NCI-H82 treated with DMSO at 0.1 percent for 48 hours (cell line): ENCODE results near the gene RET.
A peak's percentile ranks its signal among the peaks of the same experiment; 100 is the strongest.
"Not testable (repeated sequence)": the region's sequence is repeated elsewhere in the genome, so short reads cannot be mapped to it uniquely, and the experiment has no call there.

Experiments used
- DNase-seq: peaks from one replicate; lab custom pipeline; 2025; ENCODE audit not compliant: unreplicated experiment; lab: John Stamatoyannopoulos, UW

Gene RET

DNA sequence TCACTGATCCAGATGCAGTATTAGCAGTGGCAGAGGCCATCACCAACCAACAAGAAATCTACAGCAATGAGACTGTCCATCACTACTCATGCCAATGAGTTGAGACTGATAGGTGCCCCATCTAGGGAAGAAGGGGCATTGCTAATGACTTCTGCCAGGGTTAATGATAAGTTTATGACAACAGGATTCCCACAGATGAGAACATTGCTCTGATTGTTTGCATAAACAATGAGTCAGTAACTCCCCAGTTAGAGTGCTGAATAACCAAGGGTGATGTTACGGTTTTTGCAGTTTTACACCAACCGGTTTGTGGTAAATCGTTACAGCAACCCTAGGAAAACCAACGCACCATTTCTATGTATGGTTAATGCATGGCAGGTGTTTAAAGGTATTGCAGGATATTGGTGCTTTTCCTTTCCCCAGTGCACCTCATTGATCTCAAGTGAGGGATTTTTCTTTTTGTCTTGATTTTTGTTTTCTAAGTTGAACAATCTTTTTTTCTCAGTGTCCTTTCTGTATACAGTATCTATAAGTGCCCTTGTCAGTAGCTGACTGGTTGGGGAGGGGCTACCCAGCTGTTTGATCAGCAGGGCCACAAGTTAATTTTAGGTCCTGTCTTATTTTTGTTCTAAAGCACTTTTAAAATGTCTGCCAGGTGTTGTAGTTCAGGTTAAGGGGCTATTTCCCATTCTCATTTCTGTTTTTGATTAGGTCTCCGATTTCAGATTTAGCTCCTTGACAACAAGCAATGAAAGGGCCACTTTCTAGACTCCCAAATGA lies 57.4 kb downstream of the RET start:
- no peak for DNase-seq

DNA sequence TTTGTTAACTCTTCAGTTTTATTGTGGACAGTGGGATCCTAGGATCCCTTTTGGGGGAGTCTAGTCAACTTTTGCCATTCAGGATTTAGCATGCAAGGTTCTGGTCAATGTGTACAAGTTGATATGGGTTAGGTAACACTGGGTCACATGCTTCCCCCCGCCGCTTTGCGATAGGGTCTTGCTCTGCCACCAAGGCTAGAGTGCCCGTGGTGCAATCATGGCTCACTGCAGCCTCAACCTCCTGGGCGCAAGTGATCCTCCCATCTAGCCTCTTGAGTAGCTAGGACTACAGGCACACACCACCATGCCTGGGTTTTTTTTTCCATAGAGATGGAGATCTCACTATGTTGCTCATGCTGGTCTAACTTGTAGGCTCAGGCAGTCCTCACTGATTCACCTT lies 58.2 kb downstream of the RET start:
- DNase-seq: no peak

DNA sequence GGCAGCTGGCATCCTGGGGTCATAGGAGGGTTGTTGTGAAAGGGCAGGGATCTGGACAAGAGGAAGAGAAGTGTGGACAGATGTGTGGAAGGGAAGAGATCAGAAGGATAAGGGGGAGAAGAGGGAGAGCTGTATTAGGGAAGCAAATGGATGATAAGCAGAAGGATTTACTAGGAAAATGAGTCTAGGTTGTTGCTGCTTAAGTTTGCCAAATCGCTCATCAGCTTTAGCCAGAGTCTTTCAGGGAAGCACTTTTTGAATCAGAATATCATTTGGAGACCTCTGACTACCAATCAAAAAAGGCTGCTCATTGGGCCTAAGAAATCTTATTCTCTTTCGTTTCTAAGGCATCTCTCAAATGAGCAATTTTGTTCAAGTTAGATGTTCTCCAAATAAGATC lies 58.8 kb downstream of the RET start:
- DNase-seq: peak; percentile 6

DNA sequence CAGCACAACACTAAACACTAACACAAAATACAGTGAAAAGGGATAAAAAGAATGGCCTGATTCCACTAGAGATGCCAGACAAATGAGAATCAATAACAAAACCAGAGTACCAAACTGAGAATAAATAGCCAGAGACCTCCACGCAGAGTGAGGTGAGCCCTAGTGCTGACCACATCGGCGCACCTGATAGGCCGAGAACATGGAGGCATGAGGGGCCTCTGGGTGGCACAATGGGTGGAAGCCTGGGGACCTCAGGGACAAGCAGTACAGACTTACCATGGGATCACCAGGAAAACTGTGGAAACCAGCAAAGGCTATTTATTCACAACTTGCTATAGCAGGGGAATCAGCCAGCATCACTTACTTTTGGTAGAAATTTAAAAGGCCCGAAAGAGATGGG lies 59.6 kb downstream of the RET start:
- no peak for DNase-seq

DNA sequence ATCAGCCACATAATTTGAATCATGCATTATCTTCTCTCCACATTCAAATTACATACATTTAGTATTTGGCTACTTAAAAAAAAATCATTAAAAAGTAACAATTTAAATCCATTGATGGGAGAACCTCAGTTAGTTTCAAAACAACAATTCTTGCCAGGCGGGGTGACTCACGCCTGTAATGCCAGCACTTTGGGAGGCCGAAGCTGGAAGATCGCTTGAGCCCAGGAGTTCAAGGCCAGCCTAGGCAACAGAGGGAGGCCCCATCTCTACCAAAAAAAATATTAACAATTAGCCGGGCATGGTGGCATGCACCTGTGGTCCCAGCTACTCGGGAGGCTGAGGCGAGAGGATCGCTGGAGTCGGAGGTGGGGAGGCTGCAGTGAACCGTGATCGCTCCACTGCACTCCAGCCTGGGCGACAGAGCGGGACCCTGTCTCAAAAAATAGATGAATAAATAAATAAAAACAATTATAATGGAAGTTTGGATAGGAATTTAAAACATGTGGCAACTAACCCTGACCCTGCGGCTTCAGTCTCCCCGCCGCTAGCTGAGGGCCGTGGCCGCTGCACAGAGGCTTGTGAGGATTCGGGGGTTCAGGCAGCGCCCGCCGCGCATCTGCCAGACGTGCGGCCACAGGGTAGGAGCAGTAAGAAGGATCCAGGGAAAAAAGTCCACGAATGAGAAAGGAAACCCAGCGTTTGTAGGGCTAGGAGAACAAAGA lies 60.3 kb downstream of the RET start:
- DNase-seq: no peak

DNA sequence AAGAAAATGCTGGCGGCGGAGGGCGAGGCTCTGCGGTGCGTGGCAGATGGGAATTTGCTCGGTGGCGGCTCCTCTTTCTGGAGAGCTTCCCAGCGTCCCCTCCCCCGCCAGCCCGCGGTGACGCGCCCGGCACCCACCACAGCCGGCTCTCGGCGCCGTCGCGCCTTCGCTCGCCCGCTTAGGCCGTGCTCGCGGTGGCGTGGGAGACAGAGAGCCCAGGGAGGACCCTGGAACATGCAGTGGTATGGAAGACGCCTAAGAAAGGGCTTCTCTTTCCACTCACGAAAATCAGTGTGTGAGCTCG lies 60.8 kb downstream of the RET start:
- no peak for DNase-seq

DNA sequence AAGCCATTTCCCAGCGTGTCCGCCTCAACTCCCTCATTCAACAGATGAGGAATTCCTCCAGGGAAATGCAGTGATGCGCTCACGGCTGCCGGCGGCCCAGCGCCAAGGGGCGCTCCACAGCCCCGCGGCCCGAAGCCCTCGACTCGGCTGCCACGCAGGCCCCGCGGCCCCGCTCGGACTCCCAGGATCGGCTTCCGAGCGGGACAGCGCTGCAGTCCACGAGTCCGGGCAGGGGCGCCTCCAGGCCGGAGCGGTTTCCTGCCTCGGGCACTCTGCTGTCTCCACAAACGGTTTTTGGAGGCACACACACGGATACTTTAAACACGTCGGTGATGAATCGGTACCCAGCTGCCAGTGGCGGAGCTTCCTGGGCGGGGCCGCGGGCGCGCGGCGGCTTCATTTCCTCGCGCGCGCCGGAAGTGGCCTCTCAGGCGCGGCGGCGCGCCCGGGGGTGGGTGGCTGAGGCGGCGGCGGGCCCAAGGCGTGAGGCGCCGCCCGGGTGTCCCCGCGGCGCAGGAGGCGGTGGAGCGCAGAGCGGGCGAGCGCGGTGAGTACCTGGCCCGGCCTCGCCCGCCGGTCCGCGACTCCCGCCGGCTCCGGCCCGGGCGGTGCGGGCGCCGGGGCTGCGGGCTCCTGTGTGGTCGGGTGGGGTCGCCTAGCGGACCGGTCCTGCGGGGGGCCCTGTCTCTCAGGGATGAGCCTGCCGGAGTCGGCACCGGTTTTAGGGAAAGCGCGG lies 61.3 kb downstream of the RET start, which contains the start of gene CSGALNACT2:
CSGALNACT2 (plus strand) TSS at position 425 of the 736 bp plus-strand sequence. CDS start 16,705 bp downstream, outside the sequence.
- DNase-seq: peak; percentile 9

DNA sequence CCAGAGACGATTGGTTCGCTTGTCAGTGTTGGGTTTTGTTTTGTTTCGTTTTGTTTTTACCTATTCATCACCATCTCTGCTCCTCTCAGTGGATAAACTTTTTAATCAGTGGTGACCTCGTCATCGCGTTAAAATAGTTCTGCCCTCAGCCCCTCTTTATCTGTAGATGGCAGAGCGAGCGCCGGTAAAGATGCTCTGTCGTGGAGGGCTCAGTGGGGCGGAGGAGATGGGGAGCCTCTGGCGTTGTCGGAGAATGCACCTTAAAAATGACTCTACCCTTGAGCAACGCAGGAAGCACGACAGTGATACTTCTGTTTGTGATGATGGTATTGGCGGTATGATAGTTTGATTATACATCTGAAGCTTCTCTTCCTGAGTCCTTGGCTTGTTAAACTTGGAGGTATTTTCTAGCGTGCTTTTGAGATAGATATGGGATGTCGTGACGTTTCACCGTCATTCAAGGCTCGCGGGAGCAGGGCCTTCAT lies 61.9 kb downstream of the RET start:
- no peak for DNase-seq

DNA sequence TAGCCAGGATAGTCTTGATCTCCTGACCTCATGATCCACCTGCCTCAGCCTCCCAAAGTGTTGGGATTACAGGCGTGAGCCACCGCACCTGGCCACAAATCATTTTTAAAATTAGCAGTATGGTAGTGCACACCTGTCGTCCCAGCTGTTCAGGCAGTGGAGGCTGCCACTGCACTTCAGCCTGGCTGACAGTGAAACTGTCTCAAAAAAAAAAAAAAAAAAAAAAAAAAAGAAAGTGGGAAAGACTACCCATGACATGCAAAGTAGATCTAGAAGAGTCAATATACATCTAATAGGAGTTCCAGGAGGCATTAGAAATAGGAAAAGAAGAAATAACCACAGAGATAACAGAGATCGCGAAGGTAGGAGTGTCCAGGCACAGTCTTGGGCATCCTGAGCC lies 64.6 kb downstream of the RET start:
- DNase-seq: no peak

DNA sequence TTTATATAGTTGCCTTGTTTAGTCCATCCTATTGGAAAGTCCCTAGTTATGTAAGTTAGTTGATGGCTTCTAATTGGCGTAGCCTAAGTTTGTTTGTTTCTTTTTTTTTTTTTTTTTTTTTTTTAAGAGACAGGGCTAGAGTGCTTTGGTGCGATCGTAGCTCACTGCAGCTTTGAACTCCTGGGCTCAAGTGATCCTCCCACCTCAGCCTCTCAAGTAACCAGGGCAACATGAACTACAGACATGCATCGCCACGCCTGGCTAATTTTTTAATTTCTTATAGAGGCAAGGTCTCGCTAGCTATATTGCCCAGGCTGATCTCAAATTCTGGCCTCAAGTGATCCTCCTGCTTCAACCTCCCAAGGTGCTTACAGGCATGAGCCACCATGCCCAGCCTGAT lies 68.4 kb downstream of the RET start:
- no peak for DNase-seq

DNA sequence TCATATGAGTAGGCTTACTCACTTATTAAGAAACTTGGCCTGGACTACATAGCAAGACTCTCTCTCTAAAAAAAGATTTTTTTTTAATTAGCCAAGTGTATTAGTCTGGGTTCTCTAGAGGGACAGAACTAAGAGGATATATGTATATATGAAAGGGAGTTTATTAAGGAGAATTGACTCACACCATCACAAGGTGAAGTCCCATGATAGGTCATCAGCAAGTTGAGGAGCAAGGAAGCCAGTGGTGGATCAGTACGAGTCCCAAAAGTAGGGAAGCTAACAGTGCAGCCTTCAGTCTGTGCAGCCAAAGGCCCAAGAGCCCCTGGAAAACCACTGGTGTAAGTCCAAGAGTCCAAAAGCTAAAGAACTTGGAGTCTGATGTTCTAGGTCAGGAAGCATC lies 69.1 kb downstream of the RET start:
- DNase-seq: not testable (repeated sequence)

DNA sequence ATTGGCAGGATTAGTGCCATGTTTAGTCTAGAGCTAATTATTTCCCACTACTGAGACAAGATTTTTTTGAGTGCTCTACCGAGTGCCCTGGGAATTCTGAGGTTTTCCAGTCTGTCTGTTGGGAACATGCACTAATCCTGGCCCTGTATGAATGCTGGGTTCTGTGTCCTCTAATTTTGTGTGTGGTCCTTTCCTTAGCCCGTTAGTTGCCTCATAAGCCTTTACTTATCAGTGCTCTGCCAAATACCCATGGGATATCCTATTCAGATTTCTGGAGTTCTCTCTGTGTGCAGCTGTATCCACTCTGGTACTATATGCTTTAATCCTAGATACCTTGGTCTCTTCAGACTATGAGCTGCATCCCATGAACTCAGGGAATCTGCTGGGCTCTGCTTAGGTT lies 74.5 kb downstream of the RET start:
- DNase-seq: no peak

DNA sequence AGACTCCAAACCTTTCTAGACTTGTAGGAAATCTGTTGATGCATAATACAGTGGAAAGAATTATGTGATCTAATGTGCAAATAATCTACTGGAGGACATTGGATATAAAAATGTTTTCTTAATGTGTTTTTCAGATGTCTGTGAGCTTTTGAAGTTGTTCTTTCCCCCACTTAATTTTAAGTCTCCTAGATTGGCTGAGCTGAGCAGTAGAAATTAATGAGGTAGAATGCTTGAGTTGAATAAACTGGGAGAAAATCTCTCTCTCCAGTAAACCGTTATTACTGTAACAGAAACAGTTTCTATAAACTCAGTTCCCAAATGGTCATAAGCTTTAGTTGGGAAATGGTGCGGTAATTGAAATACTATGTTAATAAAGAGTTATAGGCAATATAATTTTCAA lies 77.0 kb downstream of the RET start:
- no peak for DNase-seq

DNA sequence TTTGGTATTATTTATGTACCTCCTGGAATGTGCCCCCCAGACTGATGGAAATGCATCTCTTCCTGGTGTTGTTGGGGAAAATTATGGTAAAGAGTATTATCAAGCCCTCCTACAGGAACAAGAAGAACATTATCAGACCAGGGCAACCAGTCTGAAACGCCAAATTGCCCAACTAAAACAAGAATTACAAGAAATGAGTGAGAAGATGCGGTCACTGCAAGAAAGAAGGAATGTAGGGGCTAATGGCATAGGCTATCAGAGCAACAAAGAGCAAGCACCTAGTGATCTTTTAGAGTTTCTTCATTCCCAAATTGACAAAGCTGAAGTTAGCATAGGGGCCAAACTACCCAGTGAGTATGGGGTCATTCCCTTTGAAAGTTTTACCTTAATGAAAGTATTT lies 78.4 kb downstream of the RET start:
- no peak for DNase-seq

DNA sequence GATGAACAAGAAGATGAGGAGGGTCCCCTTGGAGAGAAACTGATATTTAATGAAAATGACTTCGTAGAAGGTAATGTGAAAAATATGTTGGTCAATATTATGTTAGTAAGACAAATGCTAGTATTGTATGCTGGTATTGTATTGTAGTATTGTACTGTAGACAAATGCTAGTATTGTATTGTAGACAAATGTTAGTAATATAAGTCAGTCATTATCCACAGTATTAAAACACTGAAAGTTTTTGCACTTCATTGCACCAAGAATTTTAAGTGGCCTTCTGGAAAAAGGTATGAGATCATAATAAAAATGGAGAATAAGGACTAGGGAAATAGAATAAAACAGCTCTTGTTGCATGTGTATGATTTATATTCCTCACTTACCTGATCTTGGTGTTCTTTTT lies 78.9 kb downstream of the RET start:
- DNase-seq: no peak

DNA sequence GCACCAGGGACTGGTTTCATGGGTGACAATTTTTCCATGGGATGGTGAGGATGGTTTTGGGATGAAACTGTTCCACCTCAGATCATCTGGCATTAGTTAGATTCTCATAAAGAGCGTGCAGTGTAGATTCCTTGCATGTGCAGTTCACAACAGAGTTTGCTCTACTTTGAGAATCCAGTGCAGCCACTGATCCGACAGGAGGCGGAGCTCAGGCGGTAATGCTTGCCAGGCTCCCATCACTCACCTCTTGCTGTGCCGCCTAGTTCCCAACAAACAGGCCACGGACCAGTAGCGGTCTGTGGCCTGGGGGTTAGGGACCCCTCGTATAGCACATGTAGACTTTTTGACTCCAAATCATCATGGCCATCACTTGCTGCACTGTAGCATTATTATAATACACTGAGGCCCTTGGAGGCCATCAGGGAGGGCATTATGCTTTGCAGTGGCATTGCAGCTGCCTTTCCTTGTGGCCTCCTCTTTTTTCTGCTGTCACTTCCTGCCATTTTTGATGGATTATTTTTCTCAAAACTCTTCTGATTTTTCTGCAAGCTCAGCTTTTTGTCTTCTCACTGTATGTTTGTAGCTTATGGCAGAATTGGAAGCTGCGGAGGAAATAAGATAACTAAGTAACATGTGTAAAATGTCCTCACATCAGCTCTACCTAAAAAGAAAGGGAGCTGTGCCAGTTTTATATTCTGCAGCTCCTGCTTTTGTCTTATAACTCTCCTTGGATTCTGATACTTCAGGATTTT lies 79.9 kb downstream of the RET start:
- no peak for DNase-seq

DNA sequence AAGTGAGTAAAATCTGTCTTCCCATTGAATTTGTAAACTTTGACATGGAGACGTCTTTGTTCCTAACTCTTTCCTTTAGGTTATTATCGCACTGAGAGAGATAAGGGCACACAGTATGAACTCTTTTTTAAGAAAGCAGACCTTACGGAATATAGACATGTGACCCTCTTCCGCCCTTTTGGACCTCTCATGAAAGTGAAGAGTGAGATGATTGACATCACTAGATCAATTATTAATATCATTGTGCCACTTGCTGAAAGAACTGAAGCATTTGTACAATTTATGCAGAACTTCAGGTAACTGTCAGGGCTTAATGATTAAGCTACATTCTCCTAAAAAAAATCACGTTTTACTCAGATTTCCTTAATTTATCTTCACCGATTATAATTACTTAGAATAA lies 81.8 kb downstream of the RET start:
- no peak for DNase-seq

DNA sequence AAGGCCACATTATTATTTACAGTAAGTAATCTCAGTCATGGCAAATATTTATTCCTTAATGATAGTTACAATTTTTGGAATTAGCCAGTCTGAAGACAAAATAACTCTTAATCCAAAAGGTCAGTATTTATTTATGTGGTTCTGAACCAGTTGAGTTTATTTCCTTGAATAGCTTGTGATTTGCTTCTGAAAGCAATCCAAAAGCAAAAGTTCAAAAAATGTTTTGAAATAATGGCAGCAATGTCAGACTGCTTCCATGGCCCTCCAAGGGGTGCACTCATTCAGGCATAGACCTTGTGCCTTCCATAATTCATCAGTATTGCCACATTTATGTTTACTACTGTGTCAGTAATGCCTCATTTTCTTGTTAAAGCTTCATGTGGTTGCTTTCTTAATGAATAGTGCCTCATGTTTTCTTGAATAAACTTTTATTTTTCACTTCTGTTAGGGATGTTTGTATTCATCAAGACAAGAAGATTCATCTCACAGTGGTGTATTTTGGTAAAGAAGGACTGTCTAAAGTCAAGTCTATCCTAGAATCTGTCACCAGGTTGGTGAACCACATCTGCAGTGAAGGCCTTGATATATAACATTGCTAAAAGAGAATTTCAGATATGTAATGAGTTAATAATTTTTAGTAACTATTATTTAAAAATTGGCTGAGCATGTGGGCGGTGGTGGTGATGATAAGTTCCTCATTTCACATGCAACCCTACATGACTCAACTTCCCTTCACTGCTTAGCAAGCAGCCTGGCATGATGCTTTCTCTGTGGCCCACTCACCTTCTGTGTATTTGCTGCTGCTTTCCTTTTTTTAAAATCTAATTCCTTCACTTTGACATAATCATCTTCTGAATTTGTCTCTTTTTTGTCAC lies 83.4 kb downstream of the RET start:
- no peak for DNase-seq

DNA sequence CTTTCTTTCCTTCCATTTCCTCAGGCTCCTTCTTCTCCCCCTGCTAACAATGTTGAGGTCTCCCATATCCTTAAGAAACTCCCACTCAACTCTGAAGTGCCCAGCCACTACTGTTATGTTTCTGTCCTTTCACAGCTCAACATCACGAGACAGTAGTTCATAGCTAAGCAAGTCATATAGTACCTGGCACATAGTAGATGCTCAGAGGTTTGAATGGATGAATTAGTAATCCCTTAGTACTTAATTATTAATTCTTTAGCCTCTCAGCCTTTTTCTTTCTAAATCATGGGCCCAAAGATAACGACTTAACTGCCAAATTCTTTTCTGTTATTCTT lies 84.0 kb downstream of the RET start:
- DNase-seq: no peak

DNA sequence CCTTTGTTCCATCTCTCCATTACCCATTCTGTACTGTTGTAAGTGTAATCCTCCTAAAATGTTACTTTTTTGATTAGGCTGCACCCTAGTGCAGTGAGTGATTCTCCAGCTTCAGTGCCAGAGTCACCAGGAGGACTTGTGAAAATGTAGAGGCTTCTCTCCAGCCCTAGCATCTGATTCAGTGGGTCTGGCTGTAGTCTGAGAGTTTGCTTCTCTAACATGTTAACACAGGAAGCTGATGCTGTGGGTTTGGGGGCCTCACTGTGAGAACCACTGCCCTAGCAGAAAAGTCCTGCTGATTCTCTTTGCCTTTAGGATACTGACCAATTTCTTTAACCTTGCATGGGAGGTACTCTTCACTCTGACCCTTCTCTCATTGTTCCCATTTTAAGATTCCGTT lies 85.7 kb downstream of the RET start:
- no peak for DNase-seq
